HEK293 (cell line): ENCODE data around the gene ARIH2.

Experiments
- CTCF ChIA-PET: fragments of 350-600 bp; formaldehyde crosslinking; extraction: SDS; loops from one replicate; lab custom pipeline; 2021; ENCODE audit warnings: antibody characterized with exemption; lab: Yijun Ruan, JAX
- POLR2A ChIA-PET: fragments of 300-600 bp; formaldehyde crosslinking; extraction: SDS; loops from one replicate; lab custom pipeline; 2020; ENCODE audit warnings: antibody characterized with exemption, inconsistent platforms; lab: Yijun Ruan, JAX
- H3K27ac ChIP-seq: fragments of 200-500 bp; sonication (Bioruptor generic); 2 replicates; pipeline ENCODE4 v1.5.1; 2014; ENCODE audit warnings: low read depth, low read length, control low read depth, inconsistent platforms; ENCODE audit errors: extremely low read depth
- H3K36me3 ChIP-seq, 2 experiments: fragments of 200-500 bp in 1 of 2; sonication (Bioruptor generic) in 1 of 2; 1 replicate in 1 of 2; 2 replicates in 1 of 2; pipeline ENCODE4 v1.5.1; 2014 to 2017; ENCODE audit warnings: inconsistent platforms in 2 of 2, low read length in 2 of 2; ENCODE audit not compliant: control insufficient read depth in 2 of 2, insufficient read depth in 1 of 2
- H3K4me1 ChIP-seq: fragments of 200-500 bp; sonication (Bioruptor generic); 2 replicates; pipeline ENCODE4 v1.5.1; 2014; ENCODE audit warnings: mild to moderate bottlenecking, low read length, inconsistent platforms; ENCODE audit not compliant: control insufficient read depth, insufficient read depth
- H3K4me3 ChIP-seq: 2 replicates; pipeline ENCODE4 v1.5.1; 2011; ENCODE audit warnings: low read depth, mild to moderate bottlenecking, control low read depth, low read length, moderate library complexity
- H3K9me3 ChIP-seq: fragments of 200-500 bp; sonication (Bioruptor generic); 2 replicates; pipeline ENCODE4 v1.5.1; 2014; ENCODE audit warnings: low read depth, low read length, inconsistent platforms; ENCODE audit not compliant: control insufficient read depth, insufficient read depth
- BCL6B ChIP-seq: fragments of 450-650 bp; formaldehyde crosslinking; IDR thresholded peaks from 2 replicates; pipeline ENCODE4 v1.5.1; 2017; ENCODE audit warnings: missing biosample characterization, missing genetic modification characterization
- SCRT1 ChIP-seq: fragments of 450-650 bp; formaldehyde crosslinking; IDR thresholded peaks from 2 replicates; pipeline ENCODE4 v1.5.1; 2016; ENCODE audit warnings: missing biosample characterization, missing genetic modification characterization, borderline replicate concordance
- SP7 ChIP-seq: fragments of 450-650 bp; formaldehyde crosslinking; IDR thresholded peaks from 2 replicates; pipeline ENCODE4 v1.5.1; 2016; ENCODE audit warnings: missing biosample characterization, missing genetic modification characterization
- YY1 ChIP-seq: fragments of 450-650 bp; formaldehyde crosslinking; IDR thresholded peaks from 2 replicates; pipeline ENCODE4 v1.5.1; 2018; ENCODE audit warnings: missing biosample characterization, missing genetic modification characterization
- ZBTB1 ChIP-seq: fragments of 450-650 bp; formaldehyde crosslinking; IDR thresholded peaks from 2 replicates; pipeline ENCODE4 v1.5.1; 2016; ENCODE audit warnings: missing biosample characterization, missing genetic modification characterization
- ZBTB17 ChIP-seq: fragments of 450-650 bp; formaldehyde crosslinking; IDR thresholded peaks from 2 replicates; pipeline ENCODE4 v1.5.1; 2016; ENCODE audit warnings: missing biosample characterization, missing genetic modification characterization
- ZFHX2 ChIP-seq: fragments of 450-650 bp; formaldehyde crosslinking; conservative IDR thresholded peaks from 2 replicates; pipeline ENCODE4 v1.5.1; 2016; ENCODE audit warnings: missing biosample characterization, missing genetic modification characterization
- ZFP69B ChIP-seq: fragments of 450-650 bp; formaldehyde crosslinking; IDR thresholded peaks from 2 replicates; pipeline ENCODE4 v1.5.1; 2016; ENCODE audit warnings: missing biosample characterization, missing genetic modification characterization
- ZNF16 ChIP-seq: fragments of 450-650 bp; formaldehyde crosslinking; IDR thresholded peaks from 2 replicates; pipeline ENCODE4 v1.5.1; 2016; ENCODE audit warnings: low read depth, missing biosample characterization, missing genetic modification characterization
- ZNF211 ChIP-seq: fragments of 450-650 bp; formaldehyde crosslinking; IDR thresholded peaks from 2 replicates; pipeline ENCODE4 v1.5.1; 2016; ENCODE audit warnings: low read depth, missing biosample characterization, missing genetic modification characterization
- ZNF223 ChIP-seq: fragments of 450-650 bp; formaldehyde crosslinking; IDR thresholded peaks from 2 replicates; pipeline ENCODE4 v1.5.1; 2016; ENCODE audit warnings: missing biosample characterization, missing genetic modification characterization
- ZNF354C ChIP-seq: fragments of 450-650 bp; formaldehyde crosslinking; IDR thresholded peaks from 2 replicates; pipeline ENCODE4 v1.5.1; 2016; ENCODE audit warnings: missing biosample characterization, missing genetic modification characterization, low read depth, borderline replicate concordance
- ZNF621 ChIP-seq: fragments of 450-650 bp; formaldehyde crosslinking; IDR thresholded peaks from 2 replicates; pipeline ENCODE4 v1.5.1; 2017; ENCODE audit warnings: missing biosample characterization, missing genetic modification characterization
- ZNF660 ChIP-seq: fragments of 450-650 bp; IDR thresholded peaks from 2 replicates; pipeline ENCODE4 v1.5.1; 2018; ENCODE audit warnings: missing biosample characterization, mild to moderate bottlenecking, missing genetic modification characterization
- ZNF768 ChIP-seq: fragments of 450-650 bp; formaldehyde crosslinking; IDR thresholded peaks from 2 replicates; pipeline ENCODE4 v1.5.1; 2018; ENCODE audit warnings: missing biosample characterization, mild to moderate bottlenecking, missing genetic modification characterization
- ZSCAN23 ChIP-seq: fragments of 450-650 bp; formaldehyde crosslinking; IDR thresholded peaks from 2 replicates; pipeline ENCODE4 v1.5.1; 2016; ENCODE audit warnings: missing biosample characterization, missing genetic modification characterization

Gene ARIH2

GRCh38 chr3:49034650-49035049 is 116.0 kb downstream of the ARIH2 start:
- CTCF ChIA-PET: no interaction called here
- H3K27ac ChIP-seq: no peak overlapping the region
- POLR2A ChIA-PET: no interaction called here
- H3K36me3 ChIP-seq: peaks cover 13 to 74% of the 10 kb centered on the region in 2 experiments; a peak in 2 of 3 replicates
- TF ChIP-seq ZNF211 (tag by site-specific recombination): no peak
- no peak for TF ChIP-seq ZFP69B (tag by site-specific recombination)
- TF ChIP-seq YY1: no peak
- no peak for TF ChIP-seq ZBTB1
- TF ChIP-seq BCL6B (tag by site-specific recombination): no peak
- no peak for TF ChIP-seq SCRT1 (tag by site-specific recombination)
- no peak for TF ChIP-seq ZNF621
- TF ChIP-seq ZSCAN23 (tag by site-specific recombination): no peak
- TF ChIP-seq ZFHX2 (tag by site-specific recombination): no peak
- TF ChIP-seq ZNF16: no peak
- no peak for TF ChIP-seq ZNF354C (tag by site-specific recombination)
- no peak for TF ChIP-seq ZNF768
- no peak for TF ChIP-seq SP7 (tag by site-specific recombination)
- TF ChIP-seq ZBTB17 (tag by site-specific recombination): no peak
- no peak overlapping the region for H3K4me3 ChIP-seq
- no peaks in the 10 kb centered on the region for H3K4me1 ChIP-seq
- H3K9me3 ChIP-seq: no peaks in the 10 kb centered on the region

GRCh38 chr3:49035281-49035680 is 116.6 kb downstream of the ARIH2 start:
- CTCF ChIA-PET: no interaction called here
- TF ChIP-seq ZNF660 (tag by site-specific recombination) (no peak), ZNF223 (tag by site-specific recombination) (no peak)
- POLR2A ChIA-PET: no interaction called here
- Histone ChIP-seq H3K36me3 (peaks cover 13 to 74% of the 10 kb centered on the region in 2 experiments; a peak in 2 of 3 replicates), H3K4me3 (no peak overlapping the region), H3K9me3 (no peaks in the 10 kb centered on the region), H3K27ac (no peak overlapping the region), H3K4me1 (no peaks in the 10 kb centered on the region)
